Stomach (tissue), 9 donors: ENCODE data around the gene LMF2. TPM values are rescaled to one million over a fixed set of nuclear protein-coding genes. Genes with fewer than 3 reads are reported as not detected.

ENCODE experiments used
- DNase-seq, 2 donors: peaks; one replicate each; pipeline versions ENCODE4 v3.0.0 to v3.0.0-alpha.2; 2013 to 2019
- H3K27ac ChIP-seq, 5 donors: fragments of 200-600 bp in 4 of 5; sonication (generic) in 4 of 5; one replicate each; pipeline ENCODE4 v1.5.1; 2013 to 2019; ENCODE audit warnings: mild to moderate bottlenecking in 1 of 5, moderate library complexity in 1 of 5
- H3K27me3 ChIP-seq, 3 donors: fragments of 200-600 bp; sonication (generic); one replicate each; pipeline ENCODE4 v1.5.1; 2017 to 2019; ENCODE audit warnings: mixed run types in 1 of 3
- H3K36me3 ChIP-seq, 4 donors: fragments of 200-600 bp; sonication (generic); 1 replicate in 3 of 4; 2 replicates in 1 of 4; pipeline ENCODE4 v1.5.1; 2016 to 2019
- H3K4me1 ChIP-seq, 4 donors: fragments of 200-600 bp; sonication (generic); one replicate each; pipeline ENCODE4 v1.5.1; 2016 to 2019
- H3K4me3 ChIP-seq, 4 donors: fragments of 200-600 bp; sonication (generic) in 3 of 4; one replicate each; pipeline ENCODE4 v1.5.1; 2016 to 2019; ENCODE audit warnings: mild to moderate bottlenecking in 1 of 4
- H3K9me3 ChIP-seq, 4 donors: fragments of 200-600 bp; sonication (generic); one replicate each; pipeline ENCODE4 v1.5.1; 2016 to 2019
- EP300 ChIP-seq: sonication (generic); formaldehyde crosslinking; IDR thresholded peaks from one replicate; pipeline ENCODE4 v1.6.1; 2017; ENCODE audit warnings: antibody characterized with exemption
- POLR2A ChIP-seq, 4 donors: fragments of 450-650 bp; IDR thresholded peaks; one replicate each; pipeline ENCODE4 v1.6.1; 2016; ENCODE audit warnings: antibody characterized with exemption in 4 of 4, control low read depth in 2 of 4, mild to moderate bottlenecking in 1 of 4, moderate library complexity in 1 of 4
- POLR2AphosphoS5 ChIP-seq, 3 donors: sonication (generic); formaldehyde crosslinking; IDR thresholded peaks; one replicate each; pipeline ENCODE4 v1.6.1; 2016; ENCODE audit warnings: antibody characterized with exemption in 3 of 3
- WGBS, 5 donors: extraction: QIAGEN DNeasy Blood & Tissue Kit in 3 of 5; methylation state at CpG; one replicate each; pipeline versions ENCODE4 v1.1.5 to v1.1.7; 2013 to 2018; 5-methylcytosine and 5-hydroxymethylcytosine counted together
- intact Hi-C: fragments of 100-400 bp; cut with DNase I; formaldehyde crosslinking; loops from one replicate; pipeline ENCODE4 v1.15.1; 2023; ENCODE audit warnings: low total_unique reads
- polyA plus RNA-seq, 3 donors: library from polyadenylated mRNA; stranded (reverse); fragments of 200-250 nt; gene quantifications; one replicate each; pipeline ENCODE4 v1.2.3, GENCODE V29; 2013
- total RNA-seq, 5 donors: library from RNA; depleted of rRNA; stranded (reverse); fragments of >200 nt; gene quantifications; one replicate each; pipeline versions ENCODE4 v1.1.0 to v1.2.3, GENCODE V29; 2014 to 2016
- TF ChIP-seq, protein P1 (sequence below), 7 experiments: fragments of 450-650 bp in 4 of 7; fragments of 200-600 bp in 3 of 7; sonication (generic) in 3 of 7; IDR thresholded peaks; one replicate each; pipeline ENCODE4 v1.5.1; 2016 to 2019; ENCODE audit warnings: antibody characterized with exemption in 7 of 7, control low read depth in 2 of 7, mild to moderate bottlenecking in 1 of 7
- donor health status: healthy with polysubstance abuse.
- donor health status: Bipolar disorder and iron deficiency.
- donor health status: healthy.

LMF2 gene
- total and polyA plus RNA-seq, 8 donors, result 11.9 to 212 (median 52.9) TPM

GRCh38 chr22:50471197-50471847 is 36.2 kb downstream of the LMF2 start:
- Histone ChIP-seq H3K27ac (peak overlapping the region; percentile 63 to 81 (median 68)), H3K9me3 (no peaks in the 10 kb centered on the region), H3K4me3 (peak overlapping the region in 1 of 4 donors; percentile 4), H3K27me3 (no peaks in the 10 kb centered on the region), H3K36me3 (peaks cover 17 to 21% (median 21%) of the 10 kb centered on the region in 4 donors), H3K4me1 (peaks cover 56 to 74% (median 62%) of the 10 kb centered on the region in 4 donors)
- TF ChIP-seq EP300 (no peak), POLR2AphosphoS5 (IDR thresholded peaks at IDR 0.05) (no peak), POLR2A (IDR thresholded peaks at IDR 0.05) (no peak)
- TF ChIP-seq, protein P1, sequence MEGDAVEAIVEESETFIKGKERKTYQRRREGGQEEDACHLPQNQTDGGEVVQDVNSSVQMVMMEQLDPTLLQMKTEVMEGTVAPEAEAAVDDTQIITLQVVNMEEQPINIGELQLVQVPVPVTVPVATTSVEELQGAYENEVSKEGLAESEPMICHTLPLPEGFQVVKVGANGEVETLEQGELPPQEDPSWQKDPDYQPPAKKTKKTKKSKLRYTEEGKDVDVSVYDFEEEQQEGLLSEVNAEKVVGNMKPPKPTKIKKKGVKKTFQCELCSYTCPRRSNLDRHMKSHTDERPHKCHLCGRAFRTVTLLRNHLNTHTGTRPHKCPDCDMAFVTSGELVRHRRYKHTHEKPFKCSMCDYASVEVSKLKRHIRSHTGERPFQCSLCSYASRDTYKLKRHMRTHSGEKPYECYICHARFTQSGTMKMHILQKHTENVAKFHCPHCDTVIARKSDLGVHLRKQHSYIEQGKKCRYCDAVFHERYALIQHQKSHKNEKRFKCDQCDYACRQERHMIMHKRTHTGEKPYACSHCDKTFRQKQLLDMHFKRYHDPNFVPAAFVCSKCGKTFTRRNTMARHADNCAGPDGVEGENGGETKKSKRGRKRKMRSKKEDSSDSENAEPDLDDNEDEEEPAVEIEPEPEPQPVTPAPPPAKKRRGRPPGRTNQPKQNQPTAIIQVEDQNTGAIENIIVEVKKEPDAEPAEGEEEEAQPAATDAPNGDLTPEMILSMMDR (IDR thresholded peaks at IDR 0.05), result no peak
- 70 to 81% (median 73%) methylated on average over 18 to 21 of the region's 21 CpGs for WGBS, 5 donors
- intact Hi-C loops, result no loop called here
- no peak for DNase-seq

DNA sequence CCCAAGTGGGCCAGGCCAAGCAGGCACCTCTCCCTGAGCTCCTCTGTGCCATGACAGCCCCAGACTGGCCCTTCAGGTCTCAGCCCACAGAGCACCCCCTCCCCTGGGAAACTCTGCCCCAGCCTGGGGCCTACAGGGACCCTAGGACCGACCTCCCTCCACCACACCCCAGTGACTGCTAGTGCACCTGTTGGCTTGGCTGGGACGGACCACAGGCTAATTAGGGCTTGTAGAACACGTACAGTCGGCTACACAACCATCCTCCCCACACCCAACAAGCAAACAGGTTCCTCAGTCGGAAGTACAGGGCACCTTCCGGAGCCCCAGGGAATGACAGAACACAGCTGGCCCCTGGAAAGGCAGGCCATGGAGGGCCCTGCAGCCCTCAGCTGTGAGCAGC is 37.0 kb downstream of the LMF2 start:
- intact Hi-C loops, result no loop called here

DNA sequence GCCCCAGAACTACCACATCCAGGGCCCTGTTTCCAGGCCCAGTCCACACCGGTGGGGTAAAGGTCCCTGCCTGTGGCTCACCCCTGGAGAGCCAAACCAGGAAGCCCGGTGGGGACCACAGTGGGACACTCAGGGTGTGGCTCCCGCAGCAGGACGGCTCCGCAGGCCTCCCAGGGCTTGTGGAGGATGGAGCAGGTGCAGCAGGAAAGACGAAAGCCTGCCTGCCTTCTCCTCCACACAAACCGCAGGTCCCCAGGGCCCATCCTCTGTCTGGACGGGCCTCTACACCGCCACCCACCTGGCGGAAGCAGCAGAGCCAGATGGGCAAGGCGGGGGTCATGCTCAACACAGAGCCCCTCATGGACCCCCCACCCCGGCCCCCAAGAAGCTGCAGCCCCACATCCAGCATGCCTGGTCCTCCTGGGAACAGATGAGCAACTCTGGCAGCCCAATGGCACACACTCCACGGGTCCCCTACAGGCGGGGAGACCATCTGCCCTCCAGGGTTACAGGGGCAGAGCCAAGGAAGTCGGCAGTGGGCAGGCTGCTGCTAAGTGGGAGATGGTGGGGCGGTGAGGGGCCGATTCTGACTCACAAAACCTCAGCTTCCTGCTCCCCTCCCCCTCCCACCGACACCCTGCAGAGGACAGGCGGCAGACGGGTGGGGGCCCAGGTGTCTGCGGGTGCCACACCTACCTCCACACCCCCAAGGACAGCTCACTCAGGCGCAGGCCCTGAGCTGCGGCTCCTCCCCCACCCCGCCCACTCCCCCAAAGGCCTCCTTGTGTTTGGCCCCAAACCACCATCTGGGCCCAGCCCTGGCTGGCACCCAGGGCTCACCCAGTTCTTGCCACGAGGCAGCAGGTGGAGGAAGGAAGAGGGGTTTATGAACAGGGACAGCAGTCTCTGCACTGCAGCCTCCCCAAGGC is 37.9 kb downstream of the LMF2 start:
- intact Hi-C loops, result no loop called here
- Histone ChIP-seq H3K27me3 (no peaks in the 10 kb centered on the region), H3K9me3 (no peaks in the 10 kb centered on the region), H3K4me3 (peak overlapping the region in 2 of 4 donors; percentile 7 to 26), H3K36me3 (peaks cover 33 to 38% (median 37%) of the 10 kb centered on the region in 4 donors), H3K27ac (peak overlapping the region; percentile 63 to 81 (median 68)), H3K4me1 (peaks cover 52 to 65% (median 55%) of the 10 kb centered on the region in 4 donors)
- TF ChIP-seq EP300, result no peak
- TF ChIP-seq, protein P1 (IDR thresholded peaks at IDR 0.05), result no peak
- no peak for TF ChIP-seq POLR2A (IDR thresholded peaks at IDR 0.05)
- peak in 2 of 3 donors; percentile 24 to 40 for TF ChIP-seq POLR2AphosphoS5 (IDR thresholded peaks at IDR 0.05)
- peak; percentile 83 to 94 for DNase-seq
- WGBS, 5 donors, result 7 to 38% (median 28%) methylated on average over 3 to 25 of the region's 25 CpGs

More for the DNA sequence above, 37.0 kb downstream of the LMF2 start:
- Histone ChIP-seq H3K36me3 (peaks cover 25 to 30% (median 29%) of the 10 kb centered on the region in 4 donors), H3K4me3 (peak overlapping the region in 1 of 4 donors; percentile 26), H3K27ac (peak overlapping the region; percentile 63 to 81 (median 68)), H3K27me3 (no peaks in the 10 kb centered on the region), H3K4me1 (peaks cover 55 to 70% (median 60%) of the 10 kb centered on the region in 4 donors), H3K9me3 (no peaks in the 10 kb centered on the region)
- 17 to 63% (median 27%) methylated on average over 1 to 6 of the region's 6 CpGs for WGBS, 5 donors
- DNase-seq, result peak in 1 of 2 donors; percentile 80
- TF ChIP-seq, protein P1 (IDR thresholded peaks at IDR 0.05), result no peak
- TF ChIP-seq POLR2AphosphoS5 (IDR thresholded peaks at IDR 0.05), result no peak
- TF ChIP-seq EP300, result no peak
- no peak for TF ChIP-seq POLR2A (IDR thresholded peaks at IDR 0.05)

DNA sequence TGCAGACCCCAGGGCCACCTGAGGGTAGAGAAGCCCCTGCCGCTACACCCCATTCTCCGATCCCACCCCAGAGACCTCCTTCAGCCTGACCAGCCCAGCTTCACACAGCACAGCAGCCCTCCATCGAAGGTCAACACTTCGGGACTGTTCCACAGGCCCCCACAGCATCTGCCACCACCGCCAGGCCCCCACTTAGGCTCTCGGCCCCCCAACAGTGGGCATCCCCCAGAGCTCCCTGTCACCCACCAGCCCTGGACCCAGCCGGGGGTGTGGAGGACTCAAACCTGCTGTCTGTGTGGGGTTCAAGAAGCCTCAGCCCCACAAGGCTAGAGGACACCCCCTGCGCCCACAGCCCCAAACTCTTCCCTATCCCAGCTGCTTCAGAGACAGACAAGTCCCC is 38.9 kb downstream of the LMF2 start:
- intact Hi-C loops, result no loop called here
- no peak overlapping the region for H3K4me3 ChIP-seq
- H3K27ac ChIP-seq, result peak overlapping the region in 3 of 5 donors; percentile 66 to 81 (median 76)
- peaks cover 44 to 48% (median 48%) of the 10 kb centered on the region in 4 donors for H3K36me3 ChIP-seq
- H3K4me1 ChIP-seq, result peaks cover 48 to 58% (median 49%) of the 10 kb centered on the region in 4 donors
- no peaks in the 10 kb centered on the region for H3K9me3 ChIP-seq
- 79 to 96% (median 90%) methylated on average over 7 to 8 of the region's 8 CpGs for WGBS, 5 donors
- TF ChIP-seq EP300, result no peak
- TF ChIP-seq, protein P1 (IDR thresholded peaks at IDR 0.05), result no peak
- TF ChIP-seq POLR2A (IDR thresholded peaks at IDR 0.05), result no peak
- no peak for TF ChIP-seq POLR2AphosphoS5 (IDR thresholded peaks at IDR 0.05)
- no peaks in the 10 kb centered on the region for H3K27me3 ChIP-seq
- no peak for DNase-seq
